GM21723 (cell line): ENCODE results near the gene UBE2U.
A peak's percentile ranks its signal among the peaks of the same experiment; 100 is the strongest.
"Not testable (repeated sequence)": the region's sequence is repeated elsewhere in the genome, so short reads cannot be mapped to it uniquely, and the experiment has no call there.

Experiments used
- ATAC-seq: cut with Tn5 transposase; IDR thresholded peaks from one replicate; pipeline ENCODE4 v1.9.1; 2021; ENCODE audit warnings: mild to moderate bottlenecking, moderate library complexity; ENCODE audit not compliant: unreplicated experiment

UBE2U gene

GRCh38 chr1:64187646-64188045 lies 15.8 kb upstream of the UBE2U start:
- no peak for ATAC-seq

- ATAC-seq, result no peak
These were observed 11.1 kb upstream of the UBE2U start for GRCh38 chr1:64192290-64192689.

GRCh38 chr1:64194168-64195080 lies 9.0 kb upstream of the UBE2U start:
- ATAC-seq, result no peak

- no peak for ATAC-seq
These were observed 8.4 kb upstream of the UBE2U start for GRCh38 chr1:64195081-64195395.

- no peak for ATAC-seq
These were observed 7.2 kb upstream of the UBE2U start for GRCh38 chr1:64196074-64196870.

- ATAC-seq, result no peak
These were observed 6.3 kb upstream of the UBE2U start for GRCh38 chr1:64197076-64197475.

- ATAC-seq, result no peak
These were observed 4.3 kb upstream of the UBE2U start for GRCh38 chr1:64199154-64199553.

- no peak for ATAC-seq
These were observed 3.4 kb upstream of the UBE2U start for GRCh38 chr1:64200064-64200463.

GRCh38 chr1:64209221-64209620 lies 5.8 kb downstream of the UBE2U start:
- no peak for ATAC-seq

GRCh38 chr1:64212031-64212430 lies 8.6 kb downstream of the UBE2U start:
- ATAC-seq, result no peak

- no peak for ATAC-seq
These were observed 12.2 kb downstream of the UBE2U start for GRCh38 chr1:64215576-64215975.

- ATAC-seq, result no peak
These were observed 16.8 kb downstream of the UBE2U start for GRCh38 chr1:64220241-64220640.

GRCh38 chr1:64223329-64224151 lies 20.1 kb downstream of the UBE2U start:
- peak; percentile 81 for ATAC-seq

- not testable (repeated sequence) for ATAC-seq
These were observed 20.8 kb downstream of the UBE2U start for GRCh38 chr1:64224236-64224635.

GRCh38 chr1:64228167-64228957 lies 24.9 kb downstream of the UBE2U start:
- no peak for ATAC-seq

GRCh38 chr1:64229307-64229706 lies 25.9 kb downstream of the UBE2U start:
- no peak for ATAC-seq

GRCh38 chr1:64231153-64231552 lies 27.7 kb downstream of the UBE2U start:
- no peak for ATAC-seq

GRCh38 chr1:64231654-64232053 lies 28.2 kb downstream of the UBE2U start:
- no peak for ATAC-seq

- no peak for ATAC-seq
These were observed 31.3 kb downstream of the UBE2U start for GRCh38 chr1:64234714-64235113.

- ATAC-seq, result no peak
These were observed 31.8 kb downstream of the UBE2U start for GRCh38 chr1:64235181-64235580.
